GM10847 (cell line): ENCODE data around the gene LRRC4C.

Experiments used
- POLR2A ChIP-seq: IDR thresholded peaks from 2 replicates; pipeline ENCODE4 v1.6.1; 2011; ENCODE audit not compliant: insufficient read length; ENCODE audit errors: extremely low read depth

The LRRC4C gene

GRCh38 chr11:41319434-41319833 is 140.0 kb downstream of the LRRC4C start:
- TF ChIP-seq POLR2A: no peak

- no peak for TF ChIP-seq POLR2A
These were observed 142.7 kb downstream of the LRRC4C start for GRCh38 chr11:41316751-41317150.

- TF ChIP-seq POLR2A: no peak
These were observed 146.2 kb downstream of the LRRC4C start for GRCh38 chr11:41313226-41313625.

- TF ChIP-seq POLR2A: no peak
These were observed 149.7 kb downstream of the LRRC4C start for GRCh38 chr11:41309716-41310115.

GRCh38 chr11:41309111-41309522 is 150.3 kb downstream of the LRRC4C start:
- TF ChIP-seq POLR2A: no peak

- TF ChIP-seq POLR2A: no peak
These were observed 151.2 kb downstream of the LRRC4C start for GRCh38 chr11:41308286-41308685.

GRCh38 chr11:41307296-41308080 is 152.0 kb downstream of the LRRC4C start:
- no peak for TF ChIP-seq POLR2A

- no peak for TF ChIP-seq POLR2A
These were observed 153.0 kb downstream of the LRRC4C start for GRCh38 chr11:41306431-41306830.

GRCh38 chr11:41301023-41301422 is 158.4 kb downstream of the LRRC4C start:
- no peak for TF ChIP-seq POLR2A

GRCh38 chr11:41289408-41289807 is 170.0 kb downstream of the LRRC4C start:
- TF ChIP-seq POLR2A: no peak

GRCh38 chr11:41286751-41287150 is 172.7 kb downstream of the LRRC4C start:
- no peak for TF ChIP-seq POLR2A

- TF ChIP-seq POLR2A: no peak
These were observed 175.1 kb downstream of the LRRC4C start for GRCh38 chr11:41284354-41284753.

GRCh38 chr11:41283191-41283930 is 176.1 kb downstream of the LRRC4C start:
- no peak for TF ChIP-seq POLR2A

- no peak for TF ChIP-seq POLR2A
These were observed 177.1 kb downstream of the LRRC4C start for GRCh38 chr11:41282395-41282794.

GRCh38 chr11:41281131-41281742 is 178.2 kb downstream of the LRRC4C start:
- TF ChIP-seq POLR2A: no peak

GRCh38 chr11:41274831-41275230 is 184.6 kb downstream of the LRRC4C start:
- TF ChIP-seq POLR2A: no peak
